Liver (tissue), 9 donors: ENCODE results near the gene HCFC1. TPM values are rescaled to one million over a fixed set of nuclear protein-coding genes. Genes with fewer than 3 reads are reported as not detected.

Experiments used
- DNase-seq: peaks from one replicate; pipeline ENCODE4 v3.0.0-alpha.2; 2017; ENCODE audit warnings: low spot score
- H3K27ac ChIP-seq, 2 donors: one replicate each; pipeline ENCODE4 v1.7.0; 2013; ENCODE audit warnings: inconsistent platforms in 2 of 2, low read length in 2 of 2, control low read depth in 1 of 2, low read depth in 1 of 2, mild to moderate bottlenecking in 1 of 2
- H3K27me3 ChIP-seq, 4 donors: one replicate each; pipeline versions ENCODE4 v1.6.1 to v1.7.0; 2013; ENCODE audit warnings: low read length in 3 of 4, inconsistent platforms in 1 of 4, mild to moderate bottlenecking in 1 of 4, moderate library complexity in 1 of 4; ENCODE audit not compliant: control insufficient read depth in 4 of 4, insufficient read depth in 4 of 4
- H3K36me3 ChIP-seq, 4 donors: one replicate each; pipeline versions ENCODE4 v1.6.1 to v1.7.0; 2013; ENCODE audit warnings: low read length in 3 of 4, mild to moderate bottlenecking in 3 of 4, low read depth in 1 of 4, moderate library complexity in 1 of 4; ENCODE audit not compliant: control insufficient read depth in 4 of 4, insufficient read depth in 3 of 4
- H3K4me1 ChIP-seq, 4 donors: one replicate each; pipeline versions ENCODE4 v1.6.1 to v1.7.0; 2013; ENCODE audit warnings: low read length in 3 of 4, mild to moderate bottlenecking in 3 of 4, moderate library complexity in 1 of 4; ENCODE audit not compliant: control insufficient read depth in 4 of 4, insufficient read depth in 4 of 4
- H3K4me3 ChIP-seq, 3 donors: one replicate each; pipeline versions ENCODE4 v1.6.1 to v1.7.0; 2013; ENCODE audit warnings: low read length in 3 of 3, control low read depth in 1 of 3, low read depth in 1 of 3, mild to moderate bottlenecking in 1 of 3
- H3K9ac ChIP-seq, 2 donors: one replicate each; pipeline ENCODE4 v1.7.0; 2013; ENCODE audit warnings: low read length in 2 of 2, mild to moderate bottlenecking in 2 of 2, moderate library complexity in 2 of 2, control low read depth in 1 of 2, low read depth in 1 of 2
- H3K9me3 ChIP-seq, 4 donors: one replicate each; pipeline versions ENCODE4 v1.6.1 to v1.7.0; 2013; ENCODE audit warnings: low read length in 3 of 4; ENCODE audit not compliant: control insufficient read depth in 4 of 4
- FOXA1 ChIP-seq: IDR thresholded peaks from 2 replicates; pipeline ENCODE4 v1.6.1; 2016; ENCODE audit warnings: antibody characterized with exemption
- FOXA2 ChIP-seq: IDR thresholded peaks from 2 replicates; pipeline ENCODE4 v1.6.1; 2016; ENCODE audit warnings: antibody characterized with exemption
- GABPA ChIP-seq, 2 donors: IDR thresholded peaks in 1 of 2; conservative IDR thresholded peaks in 1 of 2; 2 replicates each; pipeline ENCODE4 v1.6.1; 2016; ENCODE audit warnings: antibody characterized with exemption in 2 of 2, mild to moderate bottlenecking in 1 of 2, moderate library complexity in 1 of 2
- HNF4A ChIP-seq, 2 donors: conservative IDR thresholded peaks; 2 replicates each; pipeline ENCODE4 v1.6.1; 2016; ENCODE audit warnings: antibody characterized with exemption in 2 of 2, mild to moderate bottlenecking in 2 of 2
- HNF4G ChIP-seq: IDR thresholded peaks from 2 replicates; pipeline ENCODE4 v1.6.1; 2016; ENCODE audit warnings: antibody characterized with exemption
- JUND ChIP-seq, 2 donors: IDR thresholded peaks; 2 replicates each; pipeline ENCODE4 v1.6.1; 2016; ENCODE audit warnings: antibody characterized with exemption in 2 of 2
- NR2F2 ChIP-seq: IDR thresholded peaks from 2 replicates; pipeline ENCODE4 v1.6.1; 2016; ENCODE audit warnings: antibody characterized with exemption
- RAD21 ChIP-seq, 2 donors: IDR thresholded peaks; 2 replicates each; pipeline ENCODE4 v1.6.1; 2016; ENCODE audit warnings: antibody characterized with exemption in 2 of 2, mild to moderate bottlenecking in 2 of 2
- RXRA ChIP-seq, 2 donors: IDR thresholded peaks; 2 replicates each; pipeline ENCODE4 v1.6.1; 2017 to 2018; ENCODE audit warnings: antibody characterized with exemption in 2 of 2, mild to moderate bottlenecking in 1 of 2
- SP1 ChIP-seq: IDR thresholded peaks from 2 replicates; pipeline ENCODE4 v1.6.1; 2018; ENCODE audit warnings: antibody characterized with exemption, mild to moderate bottlenecking
- TAF1 ChIP-seq: conservative IDR thresholded peaks from 2 replicates; pipeline ENCODE4 v1.6.1; 2016; ENCODE audit warnings: antibody characterized with exemption, mild to moderate bottlenecking
- YY1 ChIP-seq: IDR thresholded peaks from 2 replicates; pipeline ENCODE4 v1.6.1; 2016; ENCODE audit warnings: antibody characterized with exemption, mild to moderate bottlenecking
- WGBS: extraction: QIAGEN DNeasy Blood & Tissue Kit; methylation state at CpG from one replicate; pipeline ENCODE4 v1.1.7; 2013; 5-methylcytosine and 5-hydroxymethylcytosine counted together
- polyA plus RNA-seq, 2 donors: library from polyadenylated mRNA; stranded (reverse) in 1 of 2; unstranded in 1 of 2; fragments of 200-250 nt in 1 of 2; fragments of >200 nt in 1 of 2; fragmentation: Nextera tagmentation in 1 of 2; extraction: Ambion mirVana in 1 of 2; gene quantifications; one replicate each; pipeline versions ENCODE4 v1.2.1 to v1.2.3, GENCODE V29; 2013 to 2015
- total RNA-seq, 2 donors: library from RNA; depleted of rRNA; stranded (reverse); fragments of >200 nt; gene quantifications; one replicate each; pipeline ENCODE4 v1.2.3, GENCODE V29; 2014
- TF ChIP-seq, protein P1 (sequence below): IDR thresholded peaks from 2 replicates; pipeline ENCODE4 v1.6.1; 2016; ENCODE audit warnings: antibody characterized with exemption
- TF ChIP-seq, protein P2 (sequence below): IDR thresholded peaks from 2 replicates; pipeline ENCODE4 v1.6.1; 2016; ENCODE audit warnings: antibody characterized with exemption, mild to moderate bottlenecking
- donor health status: healthy.
- donor health status: healthy.
- donor health status: healthy.
- donor health status: healthy.
- donor health status: healthy.

The HCFC1 gene
- total and polyA plus RNA-seq, 4 donors, result 7.9 to 26.9 (median 13.9) TPM

DNA sequence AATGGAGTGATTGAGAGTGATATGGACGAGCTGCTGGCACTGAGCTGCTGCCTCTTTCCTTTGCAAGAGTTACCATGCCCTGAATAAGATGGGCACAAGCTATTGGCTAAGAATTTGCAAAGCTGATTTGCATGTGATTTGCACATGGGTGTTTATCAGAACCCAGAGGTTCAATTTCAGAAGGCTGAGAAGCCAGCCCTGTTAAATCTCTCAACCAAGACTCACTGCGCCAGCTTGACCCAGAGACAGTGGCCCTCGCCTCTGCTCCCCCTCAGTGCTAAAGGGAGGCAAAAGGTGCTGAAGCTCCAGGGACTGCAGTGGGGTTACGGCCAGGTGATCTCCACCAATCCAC is 46.3 kb downstream of the HCFC1 start:
- H3K9ac ChIP-seq, result no peak overlapping the region
- no peak for DNase-seq
- TF ChIP-seq YY1, result no peak
- TF ChIP-seq, protein P1, sequence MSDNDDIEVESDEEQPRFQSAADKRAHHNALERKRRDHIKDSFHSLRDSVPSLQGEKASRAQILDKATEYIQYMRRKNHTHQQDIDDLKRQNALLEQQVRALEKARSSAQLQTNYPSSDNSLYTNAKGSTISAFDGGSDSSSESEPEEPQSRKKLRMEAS, result no peak
- no peak for TF ChIP-seq HNF4A (conservative IDR thresholded peaks at IDR 0.05)
- TF ChIP-seq FOXA2, result no peak
- no peak for TF ChIP-seq FOXA1
- no peak for TF ChIP-seq RXRA (IDR thresholded peaks at IDR 0.05)
- no peak for TF ChIP-seq SP1
- no peak for TF ChIP-seq HNF4G
- TF ChIP-seq JUND (IDR thresholded peaks at IDR 0.05), result no peak
- TF ChIP-seq, protein P2, sequence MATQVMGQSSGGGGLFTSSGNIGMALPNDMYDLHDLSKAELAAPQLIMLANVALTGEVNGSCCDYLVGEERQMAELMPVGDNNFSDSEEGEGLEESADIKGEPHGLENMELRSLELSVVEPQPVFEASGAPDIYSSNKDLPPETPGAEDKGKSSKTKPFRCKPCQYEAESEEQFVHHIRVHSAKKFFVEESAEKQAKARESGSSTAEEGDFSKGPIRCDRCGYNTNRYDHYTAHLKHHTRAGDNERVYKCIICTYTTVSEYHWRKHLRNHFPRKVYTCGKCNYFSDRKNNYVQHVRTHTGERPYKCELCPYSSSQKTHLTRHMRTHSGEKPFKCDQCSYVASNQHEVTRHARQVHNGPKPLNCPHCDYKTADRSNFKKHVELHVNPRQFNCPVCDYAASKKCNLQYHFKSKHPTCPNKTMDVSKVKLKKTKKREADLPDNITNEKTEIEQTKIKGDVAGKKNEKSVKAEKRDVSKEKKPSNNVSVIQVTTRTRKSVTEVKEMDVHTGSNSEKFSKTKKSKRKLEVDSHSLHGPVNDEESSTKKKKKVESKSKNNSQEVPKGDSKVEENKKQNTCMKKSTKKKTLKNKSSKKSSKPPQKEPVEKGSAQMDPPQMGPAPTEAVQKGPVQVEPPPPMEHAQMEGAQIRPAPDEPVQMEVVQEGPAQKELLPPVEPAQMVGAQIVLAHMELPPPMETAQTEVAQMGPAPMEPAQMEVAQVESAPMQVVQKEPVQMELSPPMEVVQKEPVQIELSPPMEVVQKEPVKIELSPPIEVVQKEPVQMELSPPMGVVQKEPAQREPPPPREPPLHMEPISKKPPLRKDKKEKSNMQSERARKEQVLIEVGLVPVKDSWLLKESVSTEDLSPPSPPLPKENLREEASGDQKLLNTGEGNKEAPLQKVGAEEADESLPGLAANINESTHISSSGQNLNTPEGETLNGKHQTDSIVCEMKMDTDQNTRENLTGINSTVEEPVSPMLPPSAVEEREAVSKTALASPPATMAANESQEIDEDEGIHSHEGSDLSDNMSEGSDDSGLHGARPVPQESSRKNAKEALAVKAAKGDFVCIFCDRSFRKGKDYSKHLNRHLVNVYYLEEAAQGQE, result no peak
- TF ChIP-seq TAF1, result no peak
- TF ChIP-seq GABPA (IDR thresholded peaks at IDR 0.05 in 1 of 2, conservative IDR thresholded peaks at IDR 0.05 in 1 of 2), result no peak
- H3K9me3 ChIP-seq, result no peaks in the 10 kb centered on the region
- no peaks in the 10 kb centered on the region for H3K27me3 ChIP-seq
- H3K4me3 ChIP-seq, result peak overlapping the region in 1 of 3 donors; percentile 25
- H3K27ac ChIP-seq, result peak overlapping the region; percentile 42 to 55
- 76% methylated on average over 4 of the region's 4 CpGs for WGBS
- H3K36me3 ChIP-seq, result peaks cover 0 to 4% (median under 1%) of the 10 kb centered on the region in 4 donors
- H3K4me1 ChIP-seq, result peaks cover 9 to 37% (median 24%) of the 10 kb centered on the region in 4 donors

DNA sequence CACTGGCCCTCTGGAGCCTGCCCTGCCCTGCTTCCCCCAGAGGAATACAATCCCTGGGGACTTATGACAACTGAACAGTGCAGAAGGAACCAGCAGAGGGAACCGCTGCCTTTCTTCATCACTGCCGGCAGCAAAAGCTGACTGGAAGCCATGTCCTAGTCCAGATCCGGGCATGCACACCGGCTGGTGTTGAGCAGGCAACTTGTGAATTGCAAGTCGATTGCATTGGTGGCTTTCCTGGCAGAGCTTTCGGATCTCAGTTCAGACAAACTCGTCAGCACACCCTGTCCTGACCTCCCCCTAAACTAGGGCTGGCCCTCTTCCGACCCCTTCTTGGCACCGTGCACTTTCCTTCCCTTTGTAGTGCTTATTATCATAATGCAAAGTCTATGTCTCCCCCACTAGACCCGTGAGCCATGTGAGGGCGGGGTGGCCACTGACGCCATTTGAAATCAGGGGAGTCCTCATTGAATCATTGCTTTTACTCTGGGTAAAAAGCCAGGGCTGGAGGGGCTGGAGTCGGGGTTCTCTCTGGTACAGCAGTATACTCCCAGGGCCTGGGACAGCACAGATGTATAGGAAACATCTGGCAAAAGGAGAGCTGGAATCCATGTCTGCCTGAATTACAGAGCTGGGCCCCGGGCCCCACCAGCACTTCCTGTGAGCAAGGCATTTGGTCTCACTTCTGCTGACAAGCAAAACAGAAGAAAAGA is 47.3 kb downstream of the HCFC1 start:
- TF ChIP-seq NR2F2 (peak; percentile 24), RAD21 (IDR thresholded peaks at IDR 0.05) (peak; percentile 50 to 53), SP1 (peak; percentile 16), FOXA1 (no peak)
- 34% methylated on average over 14 of the region's 14 CpGs for WGBS
- no peaks in the 10 kb centered on the region for H3K36me3 ChIP-seq
- H3K4me1 ChIP-seq, result peaks cover 9 to 32% (median 22%) of the 10 kb centered on the region in 4 donors
- no peaks in the 10 kb centered on the region for H3K9me3 ChIP-seq
- H3K9ac ChIP-seq, result no peak overlapping the region
- H3K4me3 ChIP-seq, result no peak overlapping the region
- no peak for DNase-seq
- H3K27me3 ChIP-seq, result no peaks in the 10 kb centered on the region
- no peak overlapping the region for H3K27ac ChIP-seq
